Fibroblast of pulmonary artery (primary cell): ENCODE data around the gene SMURF1.
"Not testable (repeated sequence)": the region's sequence is repeated elsewhere in the genome, so short reads cannot be mapped to it uniquely, and the experiment has no call there.

Source experiments
- DNase-seq: peaks from one replicate; pipeline ENCODE4 v3.0.0-alpha.2; 2010; ENCODE audit warnings: low read depth
- H3K4me3 ChIP-seq: replicated peaks from 2 replicates; pipeline ENCODE4 v1.5.1; 2011; ENCODE audit warnings: low read depth, mild to moderate bottlenecking, control low read depth, low read length, moderate library complexity
- TF ChIP-seq, protein P1 (sequence below): IDR thresholded peaks from 2 replicates; pipeline ENCODE4 v1.5.1; 2011; ENCODE audit warnings: mild to moderate bottlenecking, control low read depth, low read length, inconsistent platforms; ENCODE audit errors: missing control alignments

SMURF1 gene

DNA sequence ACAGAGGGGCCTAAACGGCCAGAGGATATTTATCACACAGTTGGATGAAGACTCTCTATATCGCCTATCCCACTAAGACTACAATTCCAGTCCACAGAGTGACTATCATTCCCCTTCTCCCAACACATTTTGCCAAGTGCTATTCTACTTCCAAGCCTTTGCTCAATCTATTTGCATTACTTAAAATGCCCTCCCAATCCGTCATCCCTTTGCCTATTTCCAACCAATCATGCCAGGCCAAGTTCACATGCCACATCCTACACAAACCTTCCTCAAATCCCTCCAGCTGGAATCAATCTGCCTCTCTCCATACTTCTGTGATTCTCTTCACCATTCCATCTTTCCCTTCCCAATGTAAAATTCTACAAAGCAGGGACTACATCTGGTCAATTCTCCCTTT is 38.2 kb downstream of the SMURF1 start:
- no peak overlapping the region for H3K4me3 ChIP-seq
- DNase-seq = no peak
- TF ChIP-seq, protein P1, sequence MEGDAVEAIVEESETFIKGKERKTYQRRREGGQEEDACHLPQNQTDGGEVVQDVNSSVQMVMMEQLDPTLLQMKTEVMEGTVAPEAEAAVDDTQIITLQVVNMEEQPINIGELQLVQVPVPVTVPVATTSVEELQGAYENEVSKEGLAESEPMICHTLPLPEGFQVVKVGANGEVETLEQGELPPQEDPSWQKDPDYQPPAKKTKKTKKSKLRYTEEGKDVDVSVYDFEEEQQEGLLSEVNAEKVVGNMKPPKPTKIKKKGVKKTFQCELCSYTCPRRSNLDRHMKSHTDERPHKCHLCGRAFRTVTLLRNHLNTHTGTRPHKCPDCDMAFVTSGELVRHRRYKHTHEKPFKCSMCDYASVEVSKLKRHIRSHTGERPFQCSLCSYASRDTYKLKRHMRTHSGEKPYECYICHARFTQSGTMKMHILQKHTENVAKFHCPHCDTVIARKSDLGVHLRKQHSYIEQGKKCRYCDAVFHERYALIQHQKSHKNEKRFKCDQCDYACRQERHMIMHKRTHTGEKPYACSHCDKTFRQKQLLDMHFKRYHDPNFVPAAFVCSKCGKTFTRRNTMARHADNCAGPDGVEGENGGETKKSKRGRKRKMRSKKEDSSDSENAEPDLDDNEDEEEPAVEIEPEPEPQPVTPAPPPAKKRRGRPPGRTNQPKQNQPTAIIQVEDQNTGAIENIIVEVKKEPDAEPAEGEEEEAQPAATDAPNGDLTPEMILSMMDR = no peak

DNA sequence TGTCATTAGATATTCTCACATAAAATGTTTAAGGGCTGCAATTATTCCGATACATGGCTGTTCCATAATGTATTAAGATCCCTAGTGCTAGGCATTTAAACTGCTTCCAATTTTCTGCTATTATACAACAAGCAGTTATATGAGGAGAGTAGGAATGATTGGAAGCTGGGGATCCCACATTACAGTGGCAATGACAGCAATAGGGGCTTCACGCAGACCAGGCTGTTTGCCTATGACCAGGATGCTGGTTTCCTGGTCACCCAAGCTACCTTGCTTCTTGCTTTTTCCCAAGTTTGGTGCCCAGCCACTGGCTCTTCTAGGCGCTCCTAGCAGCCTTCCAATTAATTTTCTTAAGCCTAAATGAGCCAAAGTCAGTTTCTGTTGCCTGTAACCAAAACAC is 39.3 kb downstream of the SMURF1 start:
- DNase-seq = no peak
- H3K4me3 ChIP-seq = no peak overlapping the region
- TF ChIP-seq, protein P1 = no peak

DNA sequence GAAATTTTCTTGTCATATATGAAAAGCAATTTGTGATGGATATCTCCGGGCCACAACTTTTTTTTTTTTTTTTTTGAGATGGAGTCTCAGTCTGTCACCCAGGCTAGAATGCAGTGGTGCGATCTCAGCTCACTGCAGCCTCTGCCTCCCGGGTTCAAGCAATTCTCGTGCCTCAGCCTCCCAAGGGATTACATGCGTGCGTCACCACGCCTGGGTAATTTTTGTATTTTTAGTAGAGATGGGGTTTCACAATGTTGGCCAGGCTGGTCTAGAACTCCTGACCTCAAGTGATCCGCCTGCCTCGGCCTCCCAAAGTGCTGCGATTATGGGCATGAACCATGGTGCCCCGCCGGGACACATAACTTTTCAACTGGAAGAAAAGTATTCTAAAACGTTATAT is 40.1 kb downstream of the SMURF1 start:
- DNase-seq, H3K4me3 ChIP-seq: not testable (repeated sequence)

DNA sequence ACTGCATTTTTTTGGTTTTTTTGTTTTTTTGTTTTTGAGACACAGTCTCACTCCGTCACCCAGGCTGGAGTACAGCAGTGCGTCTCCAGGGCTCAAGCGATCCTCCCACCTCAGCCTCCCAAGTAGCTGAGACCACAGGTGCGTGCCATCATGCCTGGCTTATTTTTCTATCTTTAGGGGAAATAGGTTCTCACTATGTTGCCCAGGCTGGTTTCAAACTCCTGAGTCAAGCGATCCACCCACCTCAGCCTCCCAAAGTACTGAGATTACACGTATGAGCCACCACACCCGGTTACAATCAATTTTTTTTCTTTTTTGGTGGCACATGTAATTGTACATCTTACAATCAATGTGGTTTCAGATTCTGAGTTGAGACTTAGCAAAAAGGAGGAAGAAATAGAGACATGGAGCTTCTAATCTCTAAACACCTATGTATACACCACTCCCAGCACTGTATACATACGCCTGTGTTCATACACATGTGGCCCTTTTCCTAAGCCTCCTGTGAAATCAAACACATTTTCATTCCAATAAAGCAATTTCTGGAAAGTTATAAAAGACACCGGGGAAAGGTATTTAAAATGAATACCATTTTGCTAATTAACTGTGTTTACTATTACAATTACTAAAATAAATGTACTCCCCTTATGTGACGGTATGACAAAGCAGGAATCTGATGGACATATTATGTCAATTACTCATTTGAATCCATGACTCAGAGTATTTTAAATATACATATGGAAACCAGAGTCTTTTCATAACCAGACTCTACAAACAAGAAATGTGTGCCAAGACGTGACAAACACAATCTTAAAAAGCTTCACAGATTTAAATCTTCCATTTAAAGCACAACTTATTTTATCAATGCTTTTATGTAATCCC is 40.9 kb downstream of the SMURF1 start:
- peak; percentile 54 for DNase-seq
- H3K4me3 ChIP-seq = no peak overlapping the region

DNA sequence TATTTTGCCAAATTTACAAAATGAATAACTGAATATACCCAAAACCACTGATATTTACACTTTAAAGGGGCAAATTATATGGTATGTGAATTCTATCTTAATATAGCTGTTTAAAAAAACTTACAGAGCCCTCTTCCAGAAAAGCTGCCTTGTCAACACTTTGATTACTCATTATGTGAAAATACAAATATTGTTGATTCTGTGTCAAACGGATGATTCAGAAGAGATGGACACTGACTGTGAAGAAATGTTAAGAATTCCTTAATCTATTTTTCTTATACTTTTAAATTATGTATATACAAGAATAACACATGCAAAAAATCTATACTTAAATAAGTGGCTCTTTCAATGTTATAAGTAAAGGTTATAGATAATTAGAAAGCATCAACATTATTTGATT is 41.5 kb downstream of the SMURF1 start:
- TF ChIP-seq, protein P1 = no peak
- DNase-seq = no peak
- H3K4me3 ChIP-seq = no peak overlapping the region

More for the DNA sequence above, 40.9 kb downstream of the SMURF1 start:
- TF ChIP-seq, protein P1 = no peak

DNA sequence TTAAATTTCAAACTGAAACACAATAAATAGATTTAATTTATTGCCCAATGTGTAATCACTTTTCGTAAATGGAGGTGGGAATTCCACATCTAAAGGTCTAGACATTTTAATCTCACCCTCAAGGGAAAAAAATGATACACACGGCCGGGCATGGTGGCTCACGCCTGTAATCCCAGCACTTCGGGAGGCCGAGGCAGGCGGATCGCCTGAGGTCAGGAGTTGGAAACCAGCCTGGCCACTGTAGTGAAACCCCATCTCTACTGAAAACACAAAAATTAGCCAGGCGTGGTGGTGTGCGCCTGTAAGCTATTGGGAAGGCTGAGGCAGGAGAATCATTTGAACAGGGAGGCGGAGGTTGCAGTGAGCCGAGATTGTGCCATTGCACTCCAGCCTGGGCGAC is 42.4 kb downstream of the SMURF1 start:
- DNase-seq, H3K4me3 ChIP-seq: not testable (repeated sequence)

DNA sequence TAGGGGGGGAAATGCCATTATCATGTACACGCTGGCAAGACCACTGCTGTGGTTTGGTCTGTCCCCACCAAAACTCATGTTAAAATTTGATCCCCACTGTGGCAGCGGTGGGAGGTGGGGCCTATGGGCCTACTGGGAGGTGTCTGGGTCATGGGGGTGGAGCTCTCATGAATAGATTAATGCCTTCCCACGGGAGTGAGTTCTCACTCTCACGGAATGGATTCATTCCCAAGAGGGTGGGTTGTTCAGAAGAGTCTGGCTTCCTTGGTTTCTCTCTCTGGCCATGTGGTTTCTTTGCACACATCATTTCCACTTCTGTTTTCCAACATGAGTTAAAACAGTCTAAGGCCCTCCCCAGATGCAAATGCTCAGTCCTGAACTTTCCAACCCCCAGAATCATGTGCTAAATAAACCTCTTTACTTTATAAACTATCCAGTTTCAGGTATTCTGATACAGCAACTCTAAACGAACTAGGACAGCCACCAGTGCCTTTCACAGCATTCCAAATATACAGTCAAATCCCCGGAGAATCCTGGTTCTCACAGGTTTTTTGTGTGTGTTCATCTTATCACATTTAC is 44.3 kb downstream of the SMURF1 start:
- TF ChIP-seq, protein P1 = no peak
- DNase-seq = no peak
- H3K4me3 ChIP-seq = no peak overlapping the region
